GM12878 (cell line): ENCODE measurements around the gene CYP26A1. TPM values are rescaled to one million over a fixed set of nuclear protein-coding genes. Genes with fewer than 3 reads are reported as not detected.

Experiments used
- ATAC-seq: fragments of 200-7000 bp; cut with Tn5 transposase; 3 replicates; pipeline ENCODE4 v1.9.1; 2020; ENCODE audit warnings: mild to moderate bottlenecking, moderate library complexity
- BruUV-seq: library from RNA; stranded (reverse); fragments of 400-500 nt; replicated peaks from 2 replicates; lab custom pipeline; 2021; lab: Mats Ljungman, UMichigan
- CTCF ChIA-PET: fragments of 300-600 bp; sonication (Branson Sonifier 250); formaldehyde crosslinking; extraction: SDS; loops from one replicate; lab custom pipeline; 2021; ENCODE audit warnings: inconsistent platforms; lab: Yijun Ruan, JAX
- POLR2A ChIA-PET: fragments of 350-600 bp; formaldehyde crosslinking; extraction: SDS; loops from one replicate; lab custom pipeline; 2021; ENCODE audit warnings: inconsistent platforms; lab: Charles Lee
- RAD21 ChIA-PET: fragments of 300-600 bp; sonication (Branson Sonifier 250); formaldehyde crosslinking; loops from one replicate; lab custom pipeline; 2023; ENCODE audit warnings: antibody characterized with exemption; ENCODE audit not compliant: unreplicated experiment; lab: Charles Lee
- SMC1A ChIA-PET: fragments of 300-600 bp; sonication (Branson Sonifier 250); formaldehyde crosslinking; loops from one replicate; lab custom pipeline; 2023; ENCODE audit not compliant: unreplicated experiment, uncharacterized antibody; lab: Charles Lee
- DNase-seq: peaks from one replicate; pipeline ENCODE4 v3.0.0-alpha.2; 2011; ENCODE audit warnings: low read depth, low spot score
- FAIRE-seq: peaks from 3 replicates; lab custom pipeline; 2011; peaks lifted over from hg19 to GRCh38; lab: Jason Lieb, UNC
- H2AFZ ChIP-seq: 2 replicates; pipeline ENCODE4 v1.6.0; 2011; ENCODE audit warnings: low read depth, low read length, control low read depth; ENCODE audit not compliant: control insufficient read depth
- H3K27ac ChIP-seq: 2 replicates; pipeline ENCODE4 v1.5.1; 2011; ENCODE audit warnings: control low read depth; ENCODE audit not compliant: control insufficient read depth, insufficient read depth
- H3K27me3 ChIP-seq, 2 experiments: replicated peaks in 1 of 2; 2 replicates each; pipeline versions ENCODE4 v1.6.0 to v1.6.1; 2011; ENCODE audit warnings: low read length in 1 of 2; ENCODE audit not compliant: control insufficient read depth in 2 of 2, insufficient read depth in 2 of 2
- H3K36me3 ChIP-seq, 2 experiments: 2 replicates each; pipeline ENCODE4 v1.5.1; 2011; ENCODE audit warnings: low read length in 1 of 2; ENCODE audit not compliant: control insufficient read depth in 2 of 2, insufficient read depth in 2 of 2
- H3K4me1 ChIP-seq: 2 replicates; pipeline ENCODE4 v1.6.1; 2011; ENCODE audit warnings: mild to moderate bottlenecking, low read length, moderate library complexity, mixed read lengths; ENCODE audit not compliant: control insufficient read depth, insufficient read depth
- H3K4me2 ChIP-seq: 2 replicates; pipeline ENCODE4 v1.6.0; 2011; ENCODE audit warnings: control low read depth; ENCODE audit not compliant: control insufficient read depth, insufficient read depth
- H3K4me3 ChIP-seq: fragments of 200-600 bp; sonication (generic); 2 replicates; pipeline ENCODE4 v1.5.1; 2016
- H3K79me2 ChIP-seq: 2 replicates; pipeline ENCODE4 v1.6.0; 2011; ENCODE audit warnings: low read length; ENCODE audit not compliant: control insufficient read depth, insufficient read depth
- H3K9ac ChIP-seq: 2 replicates; pipeline ENCODE4 v1.8.0; 2011; ENCODE audit warnings: low read length, control low read depth, mixed read lengths; ENCODE audit not compliant: control insufficient read depth, insufficient read depth
- H3K9me3 ChIP-seq: replicated peaks from 3 replicates; pipeline ENCODE4 v1.5.1; 2011; ENCODE audit warnings: mild to moderate bottlenecking, low read length; ENCODE audit not compliant: control insufficient read depth, insufficient read depth
- H4K20me1 ChIP-seq: 2 replicates; pipeline ENCODE4 v1.6.0; 2011; ENCODE audit not compliant: control insufficient read depth, insufficient read depth
- BACH1 ChIP-seq: fragments of 450-650 bp; IDR thresholded peaks from 2 replicates; pipeline ENCODE4 v1.6.1; 2017; ENCODE audit warnings: mild to moderate bottlenecking, borderline replicate concordance
- MTA3 ChIP-seq: IDR thresholded peaks from 2 replicates; pipeline ENCODE4 v1.6.1; 2012; ENCODE audit warnings: low read length, inconsistent platforms, borderline replicate concordance
- ZNF274 ChIP-seq: IDR thresholded peaks from one replicate; pipeline ENCODE4 v1.8.0; 2011; ENCODE audit not compliant: insufficient read length, insufficient read depth
- WGBS: methylation state at CpG from one replicate; pipeline ENCODE4 v1.1.6; 2016; ENCODE audit warnings: low lambda C conversion rate; ENCODE audit not compliant: insufficient replicate concordance, insufficient coverage; ENCODE audit errors: missing lambda C conversion rate; 5-methylcytosine and 5-hydroxymethylcytosine counted together
- in situ Hi-C: fragments of 300-500 bp; cut with MboI; formaldehyde crosslinking; loops from 9 replicates; pipeline ENCODE4 v1.14.3; 2018; ENCODE audit warnings: mixed read lengths
- intact Hi-C: fragments of 100-400 bp; cut with micrococcal nuclease; formaldehyde crosslinking; loops from one replicate; pipeline ENCODE4 v1.14.2; 2022; ENCODE audit not compliant: unreplicated experiment
- polyA plus RNA-seq, 11 experiments: library from polyadenylated mRNA; depleted of rRNA in 4 of 11; unstranded in 6 of 11; stranded (reverse) in 5 of 11; fragments of >200 nt; fragmentation: Nextera tagmentation in 4 of 11; fragmentation: Illumina TruSeq in 1 of 11; extraction: Ambion mirVana in 4 of 11; extraction: Trizol in 1 of 11; gene quantifications; 1 replicate in 1 of 11; 2 replicates in 10 of 11; pipeline versions ENCODE4 v1.2.1 to v1.2.3, GENCODE V29; 2011 to 2016; ENCODE audit warnings: inconsistent platforms in 2 of 11, missing spikeins in 2 of 11, low read depth in 1 of 11
- total RNA-seq, 4 experiments: library from RNA; depleted of rRNA in 3 of 4; stranded (reverse); fragments of >200 nt in 3 of 4; fragmentation: Illumina TruSeq in 1 of 4; extraction: Trizol in 1 of 4; gene quantifications; 2 replicates each; pipeline versions ENCODE4 v1.2.1 to v1.2.3, GENCODE V29; 2013 to 2021

The CYP26A1 gene
- total and polyA plus RNA-seq, 10 of the 15 experiments (the other 5 are each of a cell fraction or from before 2014, with no cell fraction given) = not detected

GRCh38 chr10:93026072-93026471 lies 47.6 kb upstream of the CYP26A1 start:
- FAIRE-seq (no peak), DNase-seq (no peak)
- BruUV-seq = no TSS peak
- H3K4me1 ChIP-seq = no peaks in the 10 kb centered on the region
- H3K4me2 ChIP-seq = no peak overlapping the region
- TF ChIP-seq ZNF274 (no peak), BACH1 (no peak)
- TF ChIP-seq, all 136 proteins: peak for 0
- ChIA-PET RAD21 (no interaction called here), SMC1A (no interaction called here), POLR2A (no interaction called here), CTCF (interaction anchor here (0.9 to 1.9 kb wide), 2 partner anchors 20 to 61 kb away, joined by 3 to 6 read pairs; no protein-coding TSS in a partner anchor)
- Histone ChIP-seq H3K27ac (no peak overlapping the region), H3K27me3 (no peaks in the 10 kb centered on the region), H2AFZ (no peak overlapping the region), H3K36me3 (no peaks in the 10 kb centered on the region), H3K79me2 (no peaks in the 10 kb centered on the region), H3K9me3 (no peaks in the 10 kb centered on the region), H3K4me3 (no peak overlapping the region), H4K20me1 (no peaks in the 10 kb centered on the region), H3K9ac (no peak overlapping the region)
- WGBS = 51% methylated on average over 2 of the region's 2 CpGs
- no peak for ATAC-seq
- intact Hi-C loops = no loop called here
- in situ Hi-C loops = no loop called here

- H4K20me1 ChIP-seq = no peaks in the 10 kb centered on the region
- ATAC-seq (no peak), FAIRE-seq (no peak)
- intact Hi-C loops = no loop called here
- ChIA-PET RAD21 (no interaction called here), CTCF (no interaction called here)
- no peaks in the 10 kb centered on the region for H3K9me3 ChIP-seq
- no peaks in the 10 kb centered on the region for H3K36me3 ChIP-seq
- no peaks in the 10 kb centered on the region for H3K79me2 ChIP-seq
- TF ChIP-seq MTA3 = no peak
- no peak for TF ChIP-seq BACH1
- TF ChIP-seq, all 136 proteins: peak for 0
- no peak overlapping the region for H3K4me3 ChIP-seq
- H3K4me2 ChIP-seq = no peak overlapping the region
- BruUV-seq = no TSS peak
- H3K9ac ChIP-seq = no peak overlapping the region
- no peaks in the 10 kb centered on the region for H3K27me3 ChIP-seq
- no peak overlapping the region for H2AFZ ChIP-seq
- no peaks in the 10 kb centered on the region for H3K4me1 ChIP-seq
- in situ Hi-C loops = no loop called here
- H3K27ac ChIP-seq = no peak overlapping the region
- no peak for DNase-seq
- SMC1A ChIA-PET = no interaction called here
- POLR2A ChIA-PET = no interaction called here
Measured at GRCh38 chr10:93027508-93027907, 46.2 kb upstream of the CYP26A1 start.
